Stimulated activated CD4-positive, alpha-beta T cell treated with anti-CD3 and anti-CD28 coated beads, Interleukin-4, amount 100 ng/mL, for 48 hours (primary cell): ENCODE data around the gene HSPG2.

ENCODE experiments used
- DNase-seq, 2 donors: peaks; one replicate each; pipeline ENCODE4 v3.0.0-alpha.2; 2020; ENCODE audit warnings: low read depth in 2 of 2

HSPG2 gene

GRCh38 chr1:21861602-21862429 lies 75.3 kb downstream of the HSPG2 start:
- no peak for DNase-seq

- no peak for DNase-seq
Observed at GRCh38 chr1:21860971-21861370, 76.1 kb downstream of the HSPG2 start.

- no peak for DNase-seq
Observed at GRCh38 chr1:21859669-21860179, 77.4 kb downstream of the HSPG2 start.

GRCh38 chr1:21857840-21858670 lies 79.1 kb downstream of the HSPG2 start:
- no peak for DNase-seq

GRCh38 chr1:21857142-21857839 lies 79.8 kb downstream of the HSPG2 start:
- no peak for DNase-seq

GRCh38 chr1:21855257-21856096 lies 81.6 kb downstream of the HSPG2 start:
- DNase-seq = no peak

- no peak for DNase-seq
Observed at GRCh38 chr1:21854751-21855131, 82.4 kb downstream of the HSPG2 start.

- no peak for DNase-seq
Observed at GRCh38 chr1:21854090-21854750, 82.9 kb downstream of the HSPG2 start.

GRCh38 chr1:21853131-21853427 lies 84.0 kb downstream of the HSPG2 start:
- DNase-seq = no peak

GRCh38 chr1:21852282-21853130 lies 84.6 kb downstream of the HSPG2 start:
- DNase-seq = no peak

- DNase-seq = no peak
Observed at GRCh38 chr1:21851430-21852250, 85.5 kb downstream of the HSPG2 start.

GRCh38 chr1:21849909-21850576 lies 87.1 kb downstream of the HSPG2 start:
- DNase-seq = no peak

GRCh38 chr1:21848524-21849174 lies 88.5 kb downstream of the HSPG2 start:
- DNase-seq = no peak

- DNase-seq = no peak
Observed at GRCh38 chr1:21847223-21848205, 89.6 kb downstream of the HSPG2 start.

- no peak for DNase-seq
Observed at GRCh38 chr1:21845646-21846641, 91.2 kb downstream of the HSPG2 start.
